Stimulated activated CD8-positive, alpha-beta memory T cell treated with anti-CD3 and anti-CD28 coated beads, Interleukin-4, amount 100 ng/mL, for 24 hours (primary cell): ENCODE measurements around the gene ETNK2.
"Not testable (repeated sequence)": the region's sequence is repeated elsewhere in the genome, so short reads cannot be mapped to it uniquely, and the experiment has no call there.

ENCODE experiments used
- DNase-seq: peaks from one replicate; pipeline ENCODE4 v3.0.0-alpha.2; 2020; ENCODE audit warnings: low read depth

The ETNK2 gene

GRCh38 chr1:204098683-204099082, 53.2 kb downstream of the ETNK2 start:
- DNase-seq = no peak

GRCh38 chr1:204096931-204097330, 54.9 kb downstream of the ETNK2 start:
- no peak for DNase-seq

GRCh38 chr1:204094856-204095634, 56.8 kb downstream of the ETNK2 start:
- no peak for DNase-seq

GRCh38 chr1:204094313-204094729, 57.5 kb downstream of the ETNK2 start:
- DNase-seq = no peak

GRCh38 chr1:204093781-204094180, 58.1 kb downstream of the ETNK2 start:
- no peak for DNase-seq

- no peak for DNase-seq
These were observed 58.5 kb downstream of the ETNK2 start for GRCh38 chr1:204093421-204093717.

- DNase-seq = no peak
These were observed 59.0 kb downstream of the ETNK2 start for GRCh38 chr1:204092632-204093420.

- no peak for DNase-seq
These were observed 60.0 kb downstream of the ETNK2 start for GRCh38 chr1:204091787-204092312.

- no peak for DNase-seq
These were observed 60.8 kb downstream of the ETNK2 start for GRCh38 chr1:204091066-204091465.

GRCh38 chr1:204090132-204090531, 61.7 kb downstream of the ETNK2 start:
- not testable (repeated sequence) for DNase-seq

- DNase-seq = no peak
These were observed 62.6 kb downstream of the ETNK2 start for GRCh38 chr1:204089044-204089751.

- no peak for DNase-seq
These were observed 63.2 kb downstream of the ETNK2 start for GRCh38 chr1:204088596-204088995.

- DNase-seq = no peak
These were observed 63.8 kb downstream of the ETNK2 start for GRCh38 chr1:204087893-204088528.

GRCh38 chr1:204087181-204087892, 64.5 kb downstream of the ETNK2 start:
- DNase-seq = no peak

GRCh38 chr1:204085876-204086275, 66.0 kb downstream of the ETNK2 start:
- no peak for DNase-seq

GRCh38 chr1:204084247-204084772, 67.5 kb downstream of the ETNK2 start:
- no peak for DNase-seq

GRCh38 chr1:204083491-204083890, 68.4 kb downstream of the ETNK2 start:
- no peak for DNase-seq

GRCh38 chr1:204081791-204082513, 69.9 kb downstream of the ETNK2 start:
- DNase-seq = no peak

- no peak for DNase-seq
These were observed 70.6 kb downstream of the ETNK2 start for GRCh38 chr1:204081164-204081790.
